Progenitor cell of endocrine pancreas (in vitro differentiated cells): ENCODE results near the gene TCF7. TPM values are rescaled to one million over a fixed set of nuclear protein-coding genes. Genes with fewer than 3 reads are reported as not detected.

ENCODE experiments used
- DNase-seq: peaks from one replicate; pipeline ENCODE4 v3.0.0; 2021; ENCODE audit warnings: low spot score; ENCODE audit not compliant: unreplicated experiment
- H3K27ac Mint-ChIP-seq: 2 replicates; pipeline ENCODE4 v1.8.0; 2021; ENCODE audit warnings: mild to moderate bottlenecking, moderate library complexity, mixed read lengths
- H3K27me3 Mint-ChIP-seq: 2 replicates; pipeline ENCODE4 v1.8.0; 2021; ENCODE audit warnings: mixed read lengths
- H3K36me3 Mint-ChIP-seq: 2 replicates; pipeline ENCODE4 v1.8.0; 2022; ENCODE audit warnings: mixed read lengths; ENCODE audit not compliant: insufficient read depth
- H3K4me1 Mint-ChIP-seq: 2 replicates; pipeline ENCODE4 v1.8.0; 2021; ENCODE audit warnings: low read depth, mixed read lengths
- H3K4me3 Mint-ChIP-seq: 2 replicates; pipeline ENCODE4 v1.8.0; 2021; ENCODE audit warnings: low read depth, mild to moderate bottlenecking, moderate library complexity, mixed read lengths
- H3K9me3 Mint-ChIP-seq: 2 replicates; pipeline ENCODE4 v1.8.0; 2021; ENCODE audit warnings: low read depth, mixed read lengths
- CTCF ChIP-seq: fragments of 200-600 bp; sonication (generic); IDR thresholded peaks from one replicate; pipeline ENCODE4 v1.5.0; 2021; ENCODE audit warnings: antibody characterized with exemption, mild to moderate bottlenecking; ENCODE audit not compliant: unreplicated experiment
- total RNA-seq: library from RNA; stranded (reverse); gene quantifications from 2 replicates; pipeline ENCODE4 v1.2.1, GENCODE V29; 2021

TCF7 gene
- total RNA-seq, 1 donor from 2014 or later, result 14.4 TPM

- Mint-ChIP-seq H3K9me3 (no peaks in the 10 kb centered on the region), H3K36me3 (peaks cover 8% of the 10 kb centered on the region), H3K27ac (peak within 1 kb of the TSS; percentile 99), H3K4me3 (peak within 1 kb of the TSS; percentile 96), H3K4me1 (peaks cover 14% of the 10 kb centered on the region), H3K27me3 (no peaks in the 10 kb centered on the region)
- no peak for TF ChIP-seq CTCF
- peak; percentile 76 for DNase-seq
Observed at GRCh38 chr5:134176511-134177368, 62.3 kb downstream of the TCF7 start, which contains the start of gene SKP1. TSS of gene SKP1 (minus strand) at chr5:134176950. CDS start at chr5:134174022, 2,928 bp downstream.

- Mint-ChIP-seq H3K4me3 (peak overlapping the region; percentile 96), H3K27ac (peak overlapping the region; percentile 99), H3K27me3 (no peaks in the 10 kb centered on the region), H3K36me3 (peaks cover 1% of the 10 kb centered on the region), H3K4me1 (peaks cover 14% of the 10 kb centered on the region), H3K9me3 (no peaks in the 10 kb centered on the region)
- DNase-seq, result no peak
- TF ChIP-seq CTCF, result no peak
Observed at GRCh38 chr5:134177369-134178095, 63.1 kb downstream of the TCF7 start.

DNA sequence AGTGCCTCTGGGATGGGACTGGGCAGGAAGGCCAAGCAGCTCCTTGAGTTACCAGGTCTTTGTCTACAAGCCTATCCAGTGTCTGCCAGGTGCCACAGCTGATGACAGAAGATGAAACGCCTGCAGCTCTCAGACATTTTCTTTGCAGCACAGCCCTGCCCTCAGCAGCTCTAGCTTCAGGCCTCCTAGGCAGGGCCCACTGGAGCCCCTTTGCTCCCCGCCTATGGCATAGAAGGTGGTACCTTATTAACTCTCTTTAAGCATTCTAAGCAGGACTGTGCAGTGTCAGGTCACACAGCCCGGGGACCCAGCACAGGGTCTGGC, 63.6 kb downstream of the TCF7 start:
- Mint-ChIP-seq H3K4me1 (peaks cover 14% of the 10 kb centered on the region), H3K27me3 (no peaks in the 10 kb centered on the region), H3K9me3 (no peaks in the 10 kb centered on the region), H3K27ac (peak overlapping the region; percentile 99), H3K36me3 (peaks cover 1% of the 10 kb centered on the region), H3K4me3 (peak overlapping the region; percentile 96)
- no peak for DNase-seq
- no peak for TF ChIP-seq CTCF

DNA sequence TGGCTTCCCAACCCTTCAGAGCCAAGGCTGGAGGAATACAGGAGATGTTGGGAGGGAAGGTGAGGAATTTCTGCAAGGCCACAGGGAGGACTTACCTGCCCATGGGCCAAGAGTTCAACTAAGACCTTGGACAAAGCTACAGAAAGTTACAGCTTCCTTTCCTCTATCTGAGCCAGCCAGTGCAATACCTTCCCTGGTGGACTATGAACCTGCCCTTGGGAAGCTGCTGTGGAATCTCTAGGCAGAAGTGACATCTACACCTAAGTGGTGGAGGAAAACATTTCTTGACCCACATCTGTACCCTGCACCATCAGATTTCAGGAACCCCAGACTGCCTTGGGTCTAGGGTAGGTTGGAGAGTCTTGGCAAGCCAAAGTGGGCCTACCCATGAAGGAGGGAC, 69.0 kb downstream of the TCF7 start:
- Mint-ChIP-seq H3K36me3 (no peaks in the 10 kb centered on the region), H3K4me3 (no peak overlapping the region), H3K4me1 (no peaks in the 10 kb centered on the region), H3K27me3 (no peaks in the 10 kb centered on the region), H3K27ac (no peak overlapping the region), H3K9me3 (no peaks in the 10 kb centered on the region)
- no peak for DNase-seq
- TF ChIP-seq CTCF, result no peak
